DOHH2 (cell line): ENCODE results near the gene RBM5.

Experiments
- CTCF ChIP-seq: fragments of 200-600 bp; sonication (generic); IDR thresholded peaks from one replicate; pipeline ENCODE4 v1.5.1; 2014; ENCODE audit warnings: antibody characterized with exemption, mild to moderate bottlenecking, low read depth, low read length; ENCODE audit not compliant: poor library complexity, severe bottlenecking
- EZH2phosphoT487 ChIP-seq: fragments of 200-600 bp; sonication (generic); IDR thresholded peaks from 2 replicates; pipeline ENCODE4 v1.6.1; 2017; ENCODE audit warnings: borderline replicate concordance, mild to moderate bottlenecking, antibody characterized with exemption, low read length, moderate library complexity, mixed read lengths

GRCh38 chr3:50168388-50168787, 79.7 kb downstream of the RBM5 start:
- no peak for TF ChIP-seq CTCF
- no peak for TF ChIP-seq EZH2phosphoT487
